Endothelial cell of umbilical vein (primary cell): ENCODE results near the gene NECTIN2.

Source experiments
- EZH2 ChIP-seq: IDR thresholded peaks from 2 replicates; pipeline ENCODE4 v1.6.1; 2012; ENCODE audit warnings: borderline replicate concordance, low read depth, mild to moderate bottlenecking, moderate library complexity, low read length, inconsistent platforms; ENCODE audit not compliant: severe bottlenecking
- TF ChIP-seq, protein P1 (sequence below): IDR thresholded peaks from 2 replicates; pipeline ENCODE4 v1.6.1; 2011; ENCODE audit not compliant: insufficient read depth, insufficient read length

DNA sequence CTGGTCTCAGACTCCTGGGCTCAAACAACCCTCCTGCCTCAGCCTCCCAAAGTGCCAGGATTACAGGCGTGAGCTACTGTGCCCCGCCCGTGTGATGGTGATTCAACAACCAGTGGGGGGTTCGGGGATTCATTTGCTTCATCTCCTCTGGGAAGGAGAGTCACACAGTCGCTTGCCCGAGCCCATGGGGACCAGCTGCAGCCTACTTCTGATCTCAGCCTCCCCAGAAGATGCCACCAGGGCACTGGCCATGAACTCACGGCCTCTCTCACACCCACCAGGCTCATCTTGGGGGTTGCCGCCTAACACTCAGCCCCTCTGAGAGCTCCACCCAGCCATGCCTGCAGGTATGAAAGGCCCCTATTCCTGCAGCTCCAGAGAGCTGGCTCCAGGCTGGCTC is 51.7 kb downstream of the NECTIN2 start:
- no peak for TF ChIP-seq EZH2
- TF ChIP-seq, protein P1, sequence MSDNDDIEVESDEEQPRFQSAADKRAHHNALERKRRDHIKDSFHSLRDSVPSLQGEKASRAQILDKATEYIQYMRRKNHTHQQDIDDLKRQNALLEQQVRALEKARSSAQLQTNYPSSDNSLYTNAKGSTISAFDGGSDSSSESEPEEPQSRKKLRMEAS = no peak
